Right lobe of liver (tissue), 6 donors: ENCODE results near the gene SUGCT. TPM values are rescaled to one million over a fixed set of nuclear protein-coding genes. Genes with fewer than 3 reads are reported as not detected.

ENCODE experiments used
- ATAC-seq, 4 donors: fragments of 200-7000 bp; cut with Tn5 transposase; one replicate each; pipeline ENCODE4 v1.9.1; 2020; ENCODE audit warnings: mild to moderate bottlenecking in 4 of 4, moderate library complexity in 4 of 4
- DNase-seq, 3 donors: peaks; one replicate each; pipeline ENCODE4 v3.0.0-alpha.2; 2020
- H3K27ac ChIP-seq, 3 donors: fragments of 200-600 bp; one replicate each; pipeline ENCODE4 v1.8.0; 2022
- H3K27me3 ChIP-seq, 2 donors: fragments of 200-600 bp; one replicate each; pipeline ENCODE4 v1.8.0; 2022
- H3K36me3 ChIP-seq, 4 donors: fragments of 200-600 bp; sonication (generic) in 1 of 4; one replicate each; pipeline versions ENCODE4 v1.5.1 to v1.8.0; 2017 to 2022; ENCODE audit warnings: control low read depth in 1 of 4
- H3K4me1 ChIP-seq, 4 donors: fragments of 200-600 bp; sonication (generic) in 1 of 4; one replicate each; pipeline versions ENCODE4 v1.5.1 to v1.8.0; 2017 to 2022; ENCODE audit warnings: control low read depth in 1 of 4
- H3K4me3 ChIP-seq, 3 donors: fragments of 200-600 bp; one replicate each; pipeline ENCODE4 v1.8.0; 2022
- H3K9me3 ChIP-seq, 4 donors: fragments of 200-600 bp; sonication (generic) in 1 of 4; one replicate each; pipeline versions ENCODE4 v1.5.1 to v1.8.0; 2017 to 2022; ENCODE audit warnings: control low read depth in 1 of 4
- POLR2A ChIP-seq: fragments of 450-650 bp; IDR thresholded peaks from one replicate; pipeline ENCODE4 v1.6.1; 2017; ENCODE audit warnings: antibody characterized with exemption, mild to moderate bottlenecking
- WGBS: methylation state at CpG from one replicate; pipeline ENCODE4 v1.1.6; 2018; ENCODE audit warnings: low coverage, low lambda C conversion rate; ENCODE audit not compliant: insufficient coverage; ENCODE audit errors: missing lambda C conversion rate; 5-methylcytosine and 5-hydroxymethylcytosine counted together
- intact Hi-C, 2 donors: fragments of 100-400 bp; cut with DNase I; formaldehyde crosslinking; loops; one replicate each; pipeline versions ENCODE4 v1.11.2 to v1.14.1; 2022
- total RNA-seq, 6 experiments: library from RNA; depleted of rRNA in 2 of 6; stranded (reverse); fragments of >200 nt in 2 of 6; fragmentation: NEBNext Ultra II Directional in 3 of 6; extraction: Animal tissue kit (Norgen Biotek cat#: 25700) in 3 of 6; gene quantifications; one replicate each; pipeline versions ENCODE4 v1.1.0 to v1.2.4, GENCODE V29; 2016 to 2023
- TF ChIP-seq, protein P1 (sequence below), 4 donors: fragments of 200-600 bp in 3 of 4; fragments of 450-650 bp in 1 of 4; IDR thresholded peaks; one replicate each; pipeline versions ENCODE4 v1.5.1 to v1.8.0; 2016 to 2022; ENCODE audit warnings: antibody characterized with exemption in 4 of 4, mild to moderate bottlenecking in 2 of 4
- donor health status: DM: no; HTN: yes; CAD: no.
- donor health status: DM: no; HTN: no; CAD: no.
- donor health status: DM: no; HTN: no; CAD: no.
- donor health status: DM: no; HTN: yes; CAD: no.
- donor health status: DM: no; HTN: yes; CAD: no.

The SUGCT gene
- total RNA-seq, 6 experiments from 2014 or later: 10.1 to 21.0 (median 14.2) TPM

DNA sequence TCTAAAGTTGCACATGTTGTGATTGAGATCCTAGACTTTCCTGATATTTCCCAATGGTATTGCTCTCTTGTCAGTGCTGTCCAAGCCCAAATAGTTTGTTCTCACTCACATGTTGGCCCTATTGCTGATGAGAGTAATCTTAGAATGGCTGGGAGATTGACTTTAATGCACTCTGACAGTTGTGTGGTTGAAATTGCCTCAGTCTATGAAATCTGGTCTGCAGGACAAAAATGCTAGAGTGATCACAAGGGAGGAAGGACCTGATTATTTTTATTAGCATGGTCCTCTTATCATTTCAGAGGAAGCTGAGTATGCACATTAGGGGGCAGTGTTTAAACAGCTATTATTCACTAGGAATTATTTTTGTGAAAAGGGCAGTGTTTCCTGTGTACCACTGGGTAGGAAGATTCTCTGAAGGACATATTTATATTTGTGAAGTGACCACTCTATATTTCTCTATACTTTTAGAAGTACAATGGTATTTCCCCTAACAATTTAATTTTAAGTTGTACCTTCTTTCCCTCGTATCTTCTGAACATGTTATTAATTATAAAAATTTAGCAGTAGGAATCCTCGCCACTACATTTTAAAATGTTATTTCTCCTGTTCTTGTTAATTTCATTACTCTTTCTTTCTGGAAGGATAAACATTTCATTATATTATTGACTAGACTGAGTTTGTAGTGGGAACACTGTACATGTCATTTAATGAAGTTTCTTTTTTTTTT is 64.4 kb downstream of the SUGCT start:
- Histone ChIP-seq H3K27me3 (no peaks in the 10 kb centered on the region), H3K4me3 (no peak overlapping the region), H3K36me3 (no peaks in the 10 kb centered on the region), H3K4me1 (peaks cover 0 to 7% (median 0%) of the 10 kb centered on the region in 4 donors), H3K27ac (no peak overlapping the region), H3K9me3 (no peaks in the 10 kb centered on the region)
- intact Hi-C loops: no loop called here
- peak; percentile 50 to 75 (median 62) for ATAC-seq
- TF ChIP-seq, protein P1, sequence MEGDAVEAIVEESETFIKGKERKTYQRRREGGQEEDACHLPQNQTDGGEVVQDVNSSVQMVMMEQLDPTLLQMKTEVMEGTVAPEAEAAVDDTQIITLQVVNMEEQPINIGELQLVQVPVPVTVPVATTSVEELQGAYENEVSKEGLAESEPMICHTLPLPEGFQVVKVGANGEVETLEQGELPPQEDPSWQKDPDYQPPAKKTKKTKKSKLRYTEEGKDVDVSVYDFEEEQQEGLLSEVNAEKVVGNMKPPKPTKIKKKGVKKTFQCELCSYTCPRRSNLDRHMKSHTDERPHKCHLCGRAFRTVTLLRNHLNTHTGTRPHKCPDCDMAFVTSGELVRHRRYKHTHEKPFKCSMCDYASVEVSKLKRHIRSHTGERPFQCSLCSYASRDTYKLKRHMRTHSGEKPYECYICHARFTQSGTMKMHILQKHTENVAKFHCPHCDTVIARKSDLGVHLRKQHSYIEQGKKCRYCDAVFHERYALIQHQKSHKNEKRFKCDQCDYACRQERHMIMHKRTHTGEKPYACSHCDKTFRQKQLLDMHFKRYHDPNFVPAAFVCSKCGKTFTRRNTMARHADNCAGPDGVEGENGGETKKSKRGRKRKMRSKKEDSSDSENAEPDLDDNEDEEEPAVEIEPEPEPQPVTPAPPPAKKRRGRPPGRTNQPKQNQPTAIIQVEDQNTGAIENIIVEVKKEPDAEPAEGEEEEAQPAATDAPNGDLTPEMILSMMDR (IDR thresholded peaks at IDR 0.05): peak; percentile 22 to 50 (median 40)
- TF ChIP-seq POLR2A: no peak
- WGBS: 88% methylated on average over 2 of the region's 2 CpGs
- DNase-seq: no peak

DNA sequence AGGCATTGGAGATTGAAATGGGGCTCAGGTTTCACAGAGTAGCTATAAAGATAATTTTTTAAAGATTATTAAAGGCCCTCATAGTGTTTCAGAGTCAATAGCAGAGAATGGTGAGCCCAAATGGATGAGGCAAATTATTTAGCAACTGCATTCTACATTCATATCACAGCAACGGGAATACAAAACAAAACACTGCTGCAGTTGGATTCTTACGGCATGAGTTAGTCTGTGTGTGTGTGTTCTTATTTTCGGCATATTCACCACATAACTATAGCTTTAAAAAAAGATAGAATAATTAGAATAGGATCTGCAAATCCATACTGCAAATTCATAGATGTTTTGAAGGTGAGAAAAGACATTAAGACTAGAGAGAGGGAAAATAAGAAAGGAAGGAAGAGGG is 66.0 kb downstream of the SUGCT start:
- intact Hi-C loops: no loop called here
- Histone ChIP-seq H3K4me1 (peaks cover 0 to 7% (median 0%) of the 10 kb centered on the region in 4 donors), H3K9me3 (no peaks in the 10 kb centered on the region), H3K27ac (no peak overlapping the region), H3K4me3 (no peak overlapping the region), H3K27me3 (no peaks in the 10 kb centered on the region), H3K36me3 (no peaks in the 10 kb centered on the region)
- 69% methylated on average over 3 of the region's 3 CpGs for WGBS
- ATAC-seq (no peak), DNase-seq (no peak)
- TF ChIP-seq, protein P1 (IDR thresholded peaks at IDR 0.05): no peak
- TF ChIP-seq POLR2A: no peak

DNA sequence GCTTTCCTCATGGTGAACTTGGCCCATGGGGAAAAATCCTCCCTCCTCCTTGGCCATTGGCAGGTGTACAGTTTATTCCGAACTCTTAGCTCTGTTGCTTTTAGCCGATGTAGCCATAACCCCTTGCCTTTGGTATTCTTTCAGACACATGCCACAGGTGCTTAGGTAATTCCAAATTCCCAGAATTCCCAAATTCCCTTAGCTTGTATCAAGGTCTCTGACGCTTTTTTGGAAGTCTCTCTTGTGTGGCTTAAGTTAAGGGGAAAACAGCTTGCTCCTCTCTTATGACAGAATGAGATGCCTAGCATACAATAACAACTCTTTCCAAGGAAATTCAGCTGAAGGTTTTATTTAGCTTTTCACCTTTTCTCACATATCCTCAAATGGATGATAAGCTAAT is 68.0 kb downstream of the SUGCT start:
- H3K36me3 ChIP-seq: no peaks in the 10 kb centered on the region
- no peaks in the 10 kb centered on the region for H3K9me3 ChIP-seq
- H3K4me3 ChIP-seq: no peak overlapping the region
- ATAC-seq (peak in 1 of 4 donors; percentile 57), DNase-seq (no peak)
- intact Hi-C loops: no loop called here
- WGBS: 89% methylated on average over 3 of the region's 3 CpGs
- no peak for TF ChIP-seq POLR2A
- TF ChIP-seq, protein P1 (IDR thresholded peaks at IDR 0.05): no peak
- H3K27me3 ChIP-seq: no peaks in the 10 kb centered on the region
- peaks cover 0 to 7% (median 0%) of the 10 kb centered on the region in 4 donors for H3K4me1 ChIP-seq
- no peak overlapping the region for H3K27ac ChIP-seq

DNA sequence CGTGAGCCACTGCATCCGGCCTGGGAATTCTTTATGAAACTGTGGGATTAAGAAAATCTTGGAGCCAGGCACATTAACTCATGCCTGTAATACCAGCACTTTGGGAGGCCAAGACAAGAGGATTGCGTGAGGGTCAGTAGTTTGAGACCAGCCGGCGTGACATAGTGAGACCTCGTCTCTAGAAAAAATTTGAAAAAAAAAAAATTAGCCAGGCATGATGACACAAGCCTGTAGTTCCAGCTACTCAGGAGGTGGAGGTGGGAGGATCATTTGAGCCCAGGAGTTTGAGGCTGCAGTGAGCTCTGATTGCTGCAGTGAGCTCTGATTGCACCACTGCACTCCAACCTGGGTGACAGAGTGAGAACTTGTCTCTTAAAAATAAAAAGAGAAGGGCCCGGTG is 69.8 kb downstream of the SUGCT start:
- TF ChIP-seq, protein P1 (IDR thresholded peaks at IDR 0.05): no peak
- TF ChIP-seq POLR2A: no peak
- Histone ChIP-seq H3K4me1 (peaks cover 0 to 7% (median 0%) of the 10 kb centered on the region in 4 donors), H3K27me3 (no peaks in the 10 kb centered on the region), H3K4me3 (no peak overlapping the region), H3K27ac (no peak overlapping the region), H3K9me3 (no peaks in the 10 kb centered on the region), H3K36me3 (no peaks in the 10 kb centered on the region)
- DNase-seq: no peak
- intact Hi-C loops: no loop called here
- ATAC-seq: no peak
- 98% methylated on average over 6 of the region's 7 CpGs for WGBS
